Testis (tissue), 3 donors: ENCODE results near the gene PDE10A. TPM values are rescaled to one million over a fixed set of nuclear protein-coding genes. Genes with fewer than 3 reads are reported as not detected.
"Not testable (repeated sequence)": the region's sequence is repeated elsewhere in the genome, so short reads cannot be mapped to it uniquely, and the experiment has no call there.

Source experiments
- DNase-seq: peaks from one replicate; pipeline ENCODE4 v3.0.0-alpha.2; 2019
- H3K27ac ChIP-seq, 2 donors: fragments of 200-600 bp; sonication (generic); one replicate each; pipeline ENCODE4 v1.5.1; 2019
- H3K27me3 ChIP-seq: fragments of 200-600 bp; sonication (generic); one replicate; pipeline ENCODE4 v1.5.1; 2019
- H3K36me3 ChIP-seq: fragments of 200-600 bp; sonication (generic); one replicate; pipeline ENCODE4 v1.5.1; 2017; ENCODE audit warnings: low read depth; ENCODE audit errors: missing control alignments
- H3K4me1 ChIP-seq: fragments of 200-600 bp; sonication (generic); one replicate; pipeline ENCODE4 v1.5.1; 2019
- H3K4me3 ChIP-seq, 2 donors: fragments of 200-600 bp; sonication (generic); one replicate each; pipeline ENCODE4 v1.5.1; 2017 to 2019
- H3K9me3 ChIP-seq: fragments of 200-600 bp; sonication (generic); one replicate; pipeline ENCODE4 v1.5.1; 2017
- POLR2A ChIP-seq: fragments of 450-650 bp; IDR thresholded peaks from one replicate; pipeline ENCODE4 v1.6.1; 2017; ENCODE audit warnings: antibody characterized with exemption, mild to moderate bottlenecking, moderate library complexity
- WGBS, 2 donors: methylation state at CpG; one replicate each; pipeline ENCODE4 v1.1.5; 2018; 5-methylcytosine and 5-hydroxymethylcytosine counted together
- intact Hi-C: fragments of 100-400 bp; cut with DNase I; formaldehyde crosslinking; loops from one replicate; pipeline ENCODE4 v1.15.1; 2023; ENCODE audit warnings: low total_unique reads
- polyA plus RNA-seq: library from polyadenylated mRNA; stranded (reverse); fragments of 350-450 nt; fragmentation: Illumina TruSeq; extraction: RNeasy Lipid Tissue Mini Kit (QIAGEN cat#74804); gene quantifications from one replicate; pipeline ENCODE4 v1.2.3, GENCODE V29; 2014; ENCODE audit warnings: low read depth, low replicate concordance; ENCODE audit not compliant: insufficient read depth
- total RNA-seq, 2 donors: library from RNA; depleted of rRNA; stranded (reverse); fragments of >200 nt; gene quantifications; one replicate each; pipeline ENCODE4 v1.2.3, GENCODE V29; 2016
- TF ChIP-seq, protein P1 (sequence below), 3 experiments: fragments of 450-650 bp in 2 of 3; fragments of 200-600 bp in 1 of 3; sonication (generic) in 1 of 3; IDR thresholded peaks; one replicate each; pipeline ENCODE4 v1.5.1; 2016 to 2019; ENCODE audit warnings: antibody characterized with exemption in 3 of 3, mild to moderate bottlenecking in 2 of 3, moderate library complexity in 1 of 3

Gene PDE10A
- total and polyA plus RNA-seq, 3 donors from 2014 or later, result 15.5 to 22.0 (median 18.0) TPM

DNA sequence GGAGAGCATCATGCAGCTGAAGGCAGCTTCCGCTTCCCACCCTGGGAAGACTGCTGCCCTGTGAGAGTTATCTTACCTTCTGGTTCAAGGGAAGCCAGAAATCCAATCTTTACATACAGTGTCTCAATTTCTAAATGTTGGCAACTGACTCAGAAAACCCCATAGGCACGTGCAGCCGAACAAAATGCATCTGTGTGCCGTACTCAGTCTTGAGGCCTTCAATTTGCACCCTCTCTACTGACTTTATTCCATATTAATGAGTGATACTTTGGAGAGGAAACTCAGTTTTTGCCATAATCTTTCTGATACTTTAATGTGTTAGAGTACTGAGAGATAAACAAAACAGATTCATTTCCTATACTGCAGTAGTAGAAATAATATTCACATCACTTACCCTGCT lies 181.1 kb downstream of the PDE10A start:
- TF ChIP-seq, protein P1, sequence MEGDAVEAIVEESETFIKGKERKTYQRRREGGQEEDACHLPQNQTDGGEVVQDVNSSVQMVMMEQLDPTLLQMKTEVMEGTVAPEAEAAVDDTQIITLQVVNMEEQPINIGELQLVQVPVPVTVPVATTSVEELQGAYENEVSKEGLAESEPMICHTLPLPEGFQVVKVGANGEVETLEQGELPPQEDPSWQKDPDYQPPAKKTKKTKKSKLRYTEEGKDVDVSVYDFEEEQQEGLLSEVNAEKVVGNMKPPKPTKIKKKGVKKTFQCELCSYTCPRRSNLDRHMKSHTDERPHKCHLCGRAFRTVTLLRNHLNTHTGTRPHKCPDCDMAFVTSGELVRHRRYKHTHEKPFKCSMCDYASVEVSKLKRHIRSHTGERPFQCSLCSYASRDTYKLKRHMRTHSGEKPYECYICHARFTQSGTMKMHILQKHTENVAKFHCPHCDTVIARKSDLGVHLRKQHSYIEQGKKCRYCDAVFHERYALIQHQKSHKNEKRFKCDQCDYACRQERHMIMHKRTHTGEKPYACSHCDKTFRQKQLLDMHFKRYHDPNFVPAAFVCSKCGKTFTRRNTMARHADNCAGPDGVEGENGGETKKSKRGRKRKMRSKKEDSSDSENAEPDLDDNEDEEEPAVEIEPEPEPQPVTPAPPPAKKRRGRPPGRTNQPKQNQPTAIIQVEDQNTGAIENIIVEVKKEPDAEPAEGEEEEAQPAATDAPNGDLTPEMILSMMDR (IDR thresholded peaks at IDR 0.05), result no peak
- TF ChIP-seq POLR2A, result no peak
- 95% methylated on average over 4 of the region's 4 CpGs for WGBS, 2 donors
- Histone ChIP-seq H3K4me1 (no peaks in the 10 kb centered on the region), H3K27ac (no peak overlapping the region), H3K36me3 (no peaks in the 10 kb centered on the region), H3K27me3 (no peaks in the 10 kb centered on the region), H3K9me3 (no peaks in the 10 kb centered on the region), H3K4me3 (no peak overlapping the region)
- intact Hi-C loops, result no loop called here
- DNase-seq, result no peak

DNA sequence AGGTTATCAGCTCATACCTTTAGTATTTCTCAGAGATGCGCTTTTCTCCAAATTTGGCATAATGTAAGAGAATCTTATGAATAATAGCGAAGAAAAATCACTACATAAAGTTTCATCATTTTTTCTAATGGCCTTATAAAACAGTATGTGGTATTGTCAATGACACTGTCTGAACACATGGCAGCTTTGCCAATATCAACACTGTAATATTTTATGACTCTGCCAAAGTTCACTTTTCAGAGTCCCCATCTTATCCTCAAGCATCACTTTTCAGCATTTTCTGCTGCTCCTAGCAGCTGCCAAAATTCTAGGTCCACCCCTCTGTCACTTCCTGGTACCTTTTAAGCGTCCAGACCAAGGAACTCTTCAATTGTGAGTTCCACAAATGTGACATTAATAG lies 182.1 kb downstream of the PDE10A start:
- no peak overlapping the region for H3K4me3 ChIP-seq
- no peak overlapping the region for H3K27ac ChIP-seq
- no peaks in the 10 kb centered on the region for H3K4me1 ChIP-seq
- H3K36me3 ChIP-seq, result no peaks in the 10 kb centered on the region
- H3K27me3 ChIP-seq, result no peaks in the 10 kb centered on the region
- intact Hi-C loops, result no loop called here
- WGBS, 2 donors, result 89 to 91% methylated on average over 3 of the region's 3 CpGs
- TF ChIP-seq, protein P1 (IDR thresholded peaks at IDR 0.05), result no peak
- no peak for TF ChIP-seq POLR2A
- H3K9me3 ChIP-seq, result no peaks in the 10 kb centered on the region
- no peak for DNase-seq

DNA sequence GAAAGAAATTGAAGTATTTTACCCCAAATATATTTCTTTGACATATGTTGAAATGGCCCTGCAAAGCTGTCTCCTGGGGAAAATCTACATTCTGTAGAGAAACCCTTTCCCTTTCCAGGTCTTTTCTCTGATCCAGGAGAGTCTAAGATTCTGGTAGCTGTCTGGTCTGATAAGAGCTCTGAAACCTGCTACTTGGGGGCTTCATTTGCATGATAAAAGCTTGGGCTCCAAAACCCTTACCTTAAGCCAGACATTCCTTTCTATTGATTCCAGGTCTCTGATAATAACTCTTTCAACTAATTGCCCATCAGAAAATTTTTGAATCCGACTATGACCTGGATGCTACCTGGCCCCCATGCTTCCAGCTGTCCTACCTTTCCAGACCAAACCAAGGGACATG lies 184.5 kb downstream of the PDE10A start:
- DNase-seq, result no peak
- Histone ChIP-seq H3K27me3 (no peaks in the 10 kb centered on the region), H3K9me3 (no peaks in the 10 kb centered on the region), H3K4me3 (no peak overlapping the region), H3K4me1 (no peaks in the 10 kb centered on the region), H3K36me3 (no peaks in the 10 kb centered on the region), H3K27ac (no peak overlapping the region)
- TF ChIP-seq, protein P1 (IDR thresholded peaks at IDR 0.05), result no peak
- TF ChIP-seq POLR2A, result no peak
- intact Hi-C loops, result no loop called here
- WGBS, 2 donors, result 84 to 87% methylated on average over 1 of the region's 1 CpG

DNA sequence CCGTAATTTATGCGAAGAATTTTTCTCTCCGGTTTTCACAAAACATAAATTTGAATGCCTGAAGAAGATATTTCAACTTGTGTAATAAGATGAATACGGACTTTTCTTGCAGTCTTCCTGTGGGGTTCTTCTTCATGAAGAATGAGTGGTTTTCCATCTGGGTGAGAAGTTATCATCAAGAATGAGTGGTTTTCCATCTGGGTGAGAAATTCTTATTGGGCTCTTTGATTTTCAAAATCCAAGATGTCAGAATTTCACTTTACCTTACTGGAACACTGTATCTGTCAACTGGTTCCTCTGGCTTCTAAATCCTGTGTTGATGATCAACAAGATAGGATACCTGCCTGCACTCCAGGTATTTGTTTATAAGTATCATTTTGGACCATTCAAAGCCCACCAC lies 193.6 kb downstream of the PDE10A start:
- no peak for DNase-seq
- H3K27ac ChIP-seq, result no peak overlapping the region
- WGBS, 2 donors, result 88 to 94% methylated on average over 4 of the region's 4 CpGs
- H3K4me3 ChIP-seq, result no peak overlapping the region
- no peaks in the 10 kb centered on the region for H3K36me3 ChIP-seq
- H3K27me3 ChIP-seq, result no peaks in the 10 kb centered on the region
- no peaks in the 10 kb centered on the region for H3K4me1 ChIP-seq
- H3K9me3 ChIP-seq, result no peaks in the 10 kb centered on the region
- TF ChIP-seq, protein P1 (IDR thresholded peaks at IDR 0.05), result no peak
- no peak for TF ChIP-seq POLR2A
- intact Hi-C loops, result no loop called here

DNA sequence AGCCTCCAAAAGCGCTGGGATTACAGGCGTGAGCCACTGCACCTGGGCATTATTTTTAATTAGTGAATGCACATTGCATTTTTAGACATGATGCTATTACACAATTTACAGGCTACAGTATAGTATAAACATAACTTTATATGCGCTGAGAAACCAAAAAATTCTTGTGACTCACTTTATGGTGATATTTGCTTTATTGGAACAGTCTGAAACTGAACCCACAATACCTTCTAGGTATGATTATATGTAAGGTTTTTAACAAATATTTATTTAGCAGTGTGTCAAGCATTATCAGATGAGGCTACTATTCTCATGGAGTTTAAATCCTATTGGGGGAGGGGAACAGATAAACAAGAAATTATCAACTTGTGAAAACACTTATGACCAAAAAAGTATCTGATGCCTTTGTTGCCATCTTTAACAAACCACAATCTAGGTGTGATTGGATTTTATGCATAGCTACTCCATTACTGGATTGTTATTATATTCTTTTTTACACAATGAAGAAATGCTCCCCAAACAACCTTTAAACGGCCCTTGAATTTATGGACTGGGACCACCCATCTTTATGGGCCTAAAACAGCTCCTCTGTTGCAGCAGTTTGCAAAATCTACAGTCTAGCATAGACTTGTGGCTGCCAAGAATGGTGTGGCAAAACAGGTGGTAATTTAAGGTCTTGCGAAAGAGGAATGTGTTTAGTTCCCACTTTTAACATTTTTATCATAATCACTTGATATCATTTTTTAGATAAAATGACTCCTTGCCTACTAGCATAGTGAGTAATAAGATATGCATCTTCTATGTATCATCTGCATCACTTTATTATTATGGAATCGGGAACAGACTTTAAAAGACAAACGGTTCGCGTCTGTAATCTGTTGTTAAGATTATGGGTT lies 194.5 kb downstream of the PDE10A start:
- TF ChIP-seq, protein P1 (IDR thresholded peaks at IDR 0.05), result no peak
- no peak for TF ChIP-seq POLR2A
- Histone ChIP-seq H3K36me3 (no peaks in the 10 kb centered on the region), H3K27me3 (no peaks in the 10 kb centered on the region), H3K4me1 (no peaks in the 10 kb centered on the region), H3K9me3 (no peaks in the 10 kb centered on the region), H3K4me3 (no peak overlapping the region), H3K27ac (no peak overlapping the region)
- 86 to 90% methylated on average over 9 of the region's 9 CpGs for WGBS, 2 donors
- DNase-seq, result no peak
- intact Hi-C loops, result no loop called here

DNA sequence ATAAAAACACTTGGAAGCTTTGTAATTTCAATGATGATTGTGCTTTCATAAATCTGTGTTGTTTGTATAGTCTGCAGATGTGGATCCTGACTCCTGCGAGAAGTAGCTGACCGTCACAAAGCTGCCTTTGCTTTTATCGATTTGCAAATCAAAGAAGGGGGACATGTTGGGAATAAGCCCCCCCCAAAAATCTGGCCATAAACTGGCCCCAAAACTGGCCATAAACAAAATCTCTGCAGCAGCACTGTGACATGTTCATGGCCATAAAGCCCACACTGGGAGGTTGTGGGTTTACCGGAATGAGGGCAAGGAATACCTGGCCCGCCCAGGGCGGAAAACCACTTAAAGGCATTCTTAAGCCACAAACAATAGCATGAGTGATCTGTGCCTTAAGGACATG lies 199.5 kb downstream of the PDE10A start:
- H3K4me1 ChIP-seq, H3K4me3 ChIP-seq, H3K27ac ChIP-seq, H3K36me3 ChIP-seq, H3K27me3 ChIP-seq, intact Hi-C loops, DNase-seq, H3K9me3 ChIP-seq: not testable (repeated sequence)
- WGBS, 2 donors, result 91 to 97% methylated on average over 6 of the region's 6 CpGs

DNA sequence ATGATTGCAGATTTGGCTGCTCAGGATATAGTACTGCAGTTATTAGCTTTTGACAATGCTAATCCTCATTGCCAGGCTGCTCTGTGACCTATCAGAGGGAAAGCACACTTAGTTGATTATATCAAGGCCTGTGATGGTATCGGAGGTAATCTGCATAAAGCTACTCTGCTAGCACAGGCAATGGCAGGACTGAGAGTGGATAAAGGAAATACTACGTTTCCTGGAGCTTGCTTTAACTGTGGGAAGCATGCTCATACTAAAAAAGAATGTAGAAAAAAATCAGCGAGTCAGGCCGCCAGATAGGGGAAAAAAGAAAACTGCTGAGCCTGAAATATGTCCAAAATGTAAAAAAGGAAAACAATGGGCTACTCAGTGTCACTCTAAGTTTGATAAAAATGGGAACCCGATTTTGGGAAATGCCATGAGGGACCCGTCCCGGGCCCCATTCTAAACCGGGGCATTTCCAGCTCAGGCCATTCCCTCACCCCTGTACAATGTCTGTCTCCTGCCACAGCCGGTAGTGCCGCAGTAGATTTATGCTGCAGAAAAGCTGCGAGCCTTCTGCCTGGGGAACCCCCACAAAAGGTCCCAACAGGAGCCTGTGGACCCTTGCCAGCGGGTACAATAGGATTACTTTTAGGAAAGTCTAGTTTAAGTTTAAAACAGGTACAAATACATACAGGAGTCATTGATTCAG lies 203.3 kb downstream of the PDE10A start:
- H3K4me3 ChIP-seq, H3K36me3 ChIP-seq, H3K27ac ChIP-seq, H3K4me1 ChIP-seq, DNase-seq, H3K9me3 ChIP-seq, intact Hi-C loops, H3K27me3 ChIP-seq: not testable (repeated sequence)
- WGBS, 2 donors, result 36 to 57% methylated on average over 12 of the region's 12 CpGs
